Activated CD4-positive, alpha-beta T cell treated with anti-CD3 and anti-CD28 coated beads for 4 hours (primary cell): ENCODE data around the gene SPON1.
"Not testable (repeated sequence)": the region's sequence is repeated elsewhere in the genome, so short reads cannot be mapped to it uniquely, and the experiment has no call there.

Source experiments
- DNase-seq, 2 donors: peaks; one replicate each; pipeline ENCODE4 v3.0.0-alpha.2; 2020

SPON1 gene

GRCh38 chr11:14090631-14091030 is 128.1 kb downstream of the SPON1 start:
- DNase-seq: not testable (repeated sequence)

GRCh38 chr11:14093065-14093464 is 130.5 kb downstream of the SPON1 start:
- no peak for DNase-seq

GRCh38 chr11:14094481-14095037 is 132.0 kb downstream of the SPON1 start:
- DNase-seq: no peak

- DNase-seq: no peak
Measured at GRCh38 chr11:14095882-14096281, 133.4 kb downstream of the SPON1 start.

GRCh38 chr11:14096606-14097005 is 134.1 kb downstream of the SPON1 start:
- no peak for DNase-seq

- DNase-seq: no peak
Measured at GRCh38 chr11:14101388-14101787, 138.9 kb downstream of the SPON1 start.

GRCh38 chr11:14102766-14103165 is 140.2 kb downstream of the SPON1 start:
- no peak for DNase-seq

- no peak for DNase-seq
Measured at GRCh38 chr11:14105446-14105845, 142.9 kb downstream of the SPON1 start.

GRCh38 chr11:14106303-14107049 is 144.0 kb downstream of the SPON1 start:
- DNase-seq: no peak

- no peak for DNase-seq
Measured at GRCh38 chr11:14107050-14107430, 144.5 kb downstream of the SPON1 start.

- DNase-seq: no peak
Measured at GRCh38 chr11:14109742-14110141, 147.2 kb downstream of the SPON1 start.

GRCh38 chr11:14110629-14111028 is 148.1 kb downstream of the SPON1 start:
- DNase-seq: no peak

GRCh38 chr11:14111496-14111895 is 149.0 kb downstream of the SPON1 start:
- no peak for DNase-seq

- DNase-seq: no peak
Measured at GRCh38 chr11:14112721-14113120, 150.2 kb downstream of the SPON1 start.

GRCh38 chr11:14114269-14114668 is 151.7 kb downstream of the SPON1 start:
- no peak for DNase-seq

GRCh38 chr11:14114786-14115185 is 152.3 kb downstream of the SPON1 start:
- DNase-seq: no peak

- no peak for DNase-seq
Measured at GRCh38 chr11:14117632-14118031, 155.1 kb downstream of the SPON1 start.

- DNase-seq: no peak
Measured at GRCh38 chr11:14118072-14118471, 155.5 kb downstream of the SPON1 start.

- DNase-seq: no peak
Measured at GRCh38 chr11:14119357-14119756, 156.8 kb downstream of the SPON1 start.

GRCh38 chr11:14124350-14124749 is 161.8 kb downstream of the SPON1 start:
- no peak for DNase-seq

- DNase-seq: no peak
Measured at GRCh38 chr11:14124886-14125285, 162.4 kb downstream of the SPON1 start.

GRCh38 chr11:14125529-14125928 is 163.0 kb downstream of the SPON1 start:
- DNase-seq: no peak

- no peak for DNase-seq
Measured at GRCh38 chr11:14127679-14128078, 165.2 kb downstream of the SPON1 start.

- no peak for DNase-seq
Measured at GRCh38 chr11:14132312-14132711, 169.8 kb downstream of the SPON1 start.

- no peak for DNase-seq
Measured at GRCh38 chr11:14133381-14133780, 170.9 kb downstream of the SPON1 start.
